Measurements from ENCODE around the gene TMED7. TPM values are rescaled to one million over a fixed set of nuclear protein-coding genes. Genes with fewer than 3 reads are reported as not detected.

The TMED7 gene
- total RNA-seq, 1 experiment from 2014 or later: 71.5 TPM

- no peaks in the 10 kb centered on the region for H3K9me3 ChIP-seq
- BruUV-seq (replicated peaks): no TSS peak
- no peaks in the 10 kb centered on the region for H3K9me3 Mint-ChIP-seq (ENCODE audit: unreplicated experiment)
- H3K36me3 ChIP-seq (ENCODE audit: control insufficient read depth, insufficient read depth, low read length): no peaks in the 10 kb centered on the region
- H3K4me1 Mint-ChIP-seq (ENCODE audit: low read depth, unreplicated experiment): no peaks in the 10 kb centered on the region
- no peaks in the 10 kb centered on the region for H3K4me1 ChIP-seq
- POLR2A ChIA-PET: no interaction called here
- no peak overlapping the region for H3K4me3 Mint-ChIP-seq (ENCODE audit: unreplicated experiment)
- H3K27ac Mint-ChIP-seq (ENCODE audit: unreplicated experiment): no peak overlapping the region
- H3K36me3 Mint-ChIP-seq (ENCODE audit: insufficient read depth, unreplicated experiment): no peaks in the 10 kb centered on the region
- CTCF ChIA-PET: no interaction called here
- intact Hi-C loops (cut with micrococcal nuclease; ENCODE audit: unreplicated experiment): no loop called here
- H3K27me3 ChIP-seq (replicated peaks; ENCODE audit: control insufficient read depth, insufficient read depth, low read length): no peaks in the 10 kb centered on the region
- no peaks in the 10 kb centered on the region for H3K27me3 Mint-ChIP-seq (ENCODE audit: insufficient read depth, unreplicated experiment)
- no peak overlapping the region for H3K4me3 ChIP-seq (ENCODE audit: low read depth, low read length)
- no peak for DNase-seq
- no peak for TF ChIP-seq CTCF (IDR thresholded peaks at IDR 0.05; ENCODE audit: insufficient read depth in 1 of 2, low read depth in 1 of 2, low read length in 1 of 2, severe bottlenecking in 1 of 2, unreplicated experiment in 1 of 2)
Observed at GRCh38 chr5:115583474-115583873, 42.4 kb downstream of the TMED7 start.

- POLR2A ChIA-PET: no interaction called here
- intact Hi-C loops (cut with micrococcal nuclease; ENCODE audit: unreplicated experiment): no loop called here
- H3K9me3 Mint-ChIP-seq (ENCODE audit: unreplicated experiment): no peaks in the 10 kb centered on the region
Observed at GRCh38 chr5:115580941-115581340, 44.9 kb downstream of the TMED7 start.

GRCh38 chr5:115579747-115580173 is 46.1 kb downstream of the TMED7 start:
- BruUV-seq (replicated peaks): no TSS peak
- intact Hi-C loops (cut with micrococcal nuclease; ENCODE audit: unreplicated experiment): no loop called here

More at GRCh38 chr5:115580941-115581340, 44.9 kb downstream of the TMED7 start:
- no TSS peak for BruUV-seq (replicated peaks)
- no peaks in the 10 kb centered on the region for H3K9me3 ChIP-seq
- Mint-ChIP-seq H3K4me3 (ENCODE audit: unreplicated experiment) (no peak overlapping the region), H3K4me1 (ENCODE audit: low read depth, unreplicated experiment) (no peaks in the 10 kb centered on the region), H3K27me3 (ENCODE audit: insufficient read depth, unreplicated experiment) (no peaks in the 10 kb centered on the region), H3K36me3 (ENCODE audit: insufficient read depth, unreplicated experiment) (no peaks in the 10 kb centered on the region), H3K27ac (ENCODE audit: unreplicated experiment) (no peak overlapping the region)
- H3K4me1 ChIP-seq: no peaks in the 10 kb centered on the region
- DNase-seq: no peak
- H3K36me3 ChIP-seq (ENCODE audit: control insufficient read depth, insufficient read depth, low read length): no peaks in the 10 kb centered on the region
- no peak for TF ChIP-seq CTCF (IDR thresholded peaks at IDR 0.05; ENCODE audit: insufficient read depth in 1 of 2, low read depth in 1 of 2, low read length in 1 of 2, severe bottlenecking in 1 of 2, unreplicated experiment in 1 of 2)
- H3K4me3 ChIP-seq (ENCODE audit: low read depth, low read length): no peak overlapping the region
- no peaks in the 10 kb centered on the region for H3K27me3 ChIP-seq (replicated peaks; ENCODE audit: control insufficient read depth, insufficient read depth, low read length)
- CTCF ChIA-PET: no interaction called here

More at GRCh38 chr5:115579747-115580173, 46.1 kb downstream of the TMED7 start:
- no peak overlapping the region for H3K4me3 Mint-ChIP-seq (ENCODE audit: unreplicated experiment)
- no peaks in the 10 kb centered on the region for H3K9me3 Mint-ChIP-seq (ENCODE audit: unreplicated experiment)
- ChIA-PET CTCF (no interaction called here), POLR2A (no interaction called here)
- no peaks in the 10 kb centered on the region for H3K27me3 Mint-ChIP-seq (ENCODE audit: insufficient read depth, unreplicated experiment)
- H3K4me1 ChIP-seq: no peaks in the 10 kb centered on the region
- no peaks in the 10 kb centered on the region for H3K9me3 ChIP-seq
- no peaks in the 10 kb centered on the region for H3K27me3 ChIP-seq (replicated peaks; ENCODE audit: control insufficient read depth, insufficient read depth, low read length)
- H3K4me1 Mint-ChIP-seq (ENCODE audit: low read depth, unreplicated experiment): no peaks in the 10 kb centered on the region
- no peak overlapping the region for H3K27ac Mint-ChIP-seq (ENCODE audit: unreplicated experiment)
- H3K36me3 Mint-ChIP-seq (ENCODE audit: insufficient read depth, unreplicated experiment): no peaks in the 10 kb centered on the region
- no peak for DNase-seq
- no peak overlapping the region for H3K4me3 ChIP-seq (ENCODE audit: low read depth, low read length)
- TF ChIP-seq CTCF (IDR thresholded peaks at IDR 0.05; ENCODE audit: insufficient read depth in 1 of 2, low read depth in 1 of 2, low read length in 1 of 2, severe bottlenecking in 1 of 2, unreplicated experiment in 1 of 2): no peak
- H3K36me3 ChIP-seq (ENCODE audit: control insufficient read depth, insufficient read depth, low read length): no peaks in the 10 kb centered on the region
